ENCODE measurements around the gene PIEZO1.

DNA sequence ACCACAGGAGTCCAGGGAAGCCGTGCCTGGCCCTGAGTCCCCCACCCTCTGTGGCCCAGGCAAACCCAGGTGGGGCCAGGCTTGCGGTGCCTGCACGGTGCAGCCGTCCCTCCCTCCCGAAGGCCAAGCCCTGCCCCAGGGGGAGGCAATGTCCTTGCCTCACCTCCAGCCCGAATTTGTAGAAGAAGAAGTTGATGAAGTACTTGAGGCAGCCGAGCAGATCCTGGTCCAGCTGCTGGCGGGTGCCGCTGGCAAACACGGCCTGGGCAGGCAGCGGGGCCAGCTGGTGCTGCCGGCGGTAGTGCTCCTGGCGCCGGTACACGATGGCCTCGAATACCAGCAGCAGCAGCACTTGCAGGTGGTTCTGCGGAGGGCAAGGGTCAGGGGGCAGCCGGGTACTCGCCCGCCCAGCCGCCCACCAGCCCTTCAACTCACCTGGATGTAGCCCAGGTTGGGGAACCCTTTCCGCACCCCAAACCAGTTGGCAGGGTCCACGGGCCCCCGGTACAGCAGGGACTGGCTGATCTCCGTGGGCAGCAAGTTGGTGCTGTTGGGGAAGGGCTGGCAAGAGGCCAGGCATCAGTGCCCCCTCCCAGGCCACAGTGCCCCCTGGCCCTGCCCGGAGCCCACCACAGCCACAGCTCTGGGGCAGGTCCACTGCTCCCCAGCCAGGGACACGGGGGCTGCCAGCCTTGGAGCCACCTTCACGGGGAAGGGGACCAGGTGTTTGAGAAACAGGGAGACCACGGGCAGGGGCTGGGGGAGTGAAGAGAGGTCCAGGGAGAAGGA lies 52.7 kb downstream of the PIEZO1 start:
- TF ChIP-seq CTCF (conservative IDR thresholded peaks at IDR 0.05; ENCODE audit: low read depth in 2 of 2) (no peak), EZH2 (IDR thresholded peaks at IDR 0.05; ENCODE audit: low read depth, unreplicated experiment) (no peak), POLR2AphosphoS5 (IDR thresholded peaks at IDR 0.05; ENCODE audit: low read depth) (no peak), JUNB (IDR thresholded peaks at IDR 0.05; ENCODE audit: unreplicated experiment) (no peak)

Measured in GM23338 (cell line).